Common myeloid progenitor, CD34-positive (primary cell): Measurements from ENCODE around the gene SQSTM1.

Experiments
- CTCF ChIA-PET: fragments of 350-600 bp; sonication (Branson Sonifier 250); formaldehyde crosslinking; loops from one replicate; lab custom pipeline; 2021; ENCODE audit warnings: antibody characterized with exemption; lab: Charles Lee
- POLR2A ChIA-PET: fragments of 350-600 bp; sonication (Branson Sonifier 250); formaldehyde crosslinking; loops from one replicate; lab custom pipeline; 2021; ENCODE audit warnings: antibody characterized with exemption; lab: Charles Lee
- DNase-seq, 3 donors: peaks; one replicate each; pipeline versions ENCODE4 v3.0.0 to v3.0.0-alpha.2; 2013
- H3K27ac ChIP-seq, 2 experiments: 1 replicate in 1 of 2; 2 replicates in 1 of 2; pipeline ENCODE4 v1.7.0; 2013; ENCODE audit warnings: inconsistent platforms in 2 of 2, low read length in 2 of 2, mild to moderate bottlenecking in 2 of 2, low read depth in 1 of 2, moderate library complexity in 1 of 2; ENCODE audit not compliant: severe bottlenecking in 2 of 2, insufficient read depth in 1 of 2, poor library complexity in 1 of 2
- H3K27me3 ChIP-seq, 5 experiments: replicated peaks in 2 of 5; 1 replicate in 3 of 5; 2 replicates in 2 of 5; pipeline versions ENCODE4 v1.6.1 to v1.7.0; 2013; ENCODE audit warnings: low read length in 4 of 5, mild to moderate bottlenecking in 2 of 5, moderate library complexity in 2 of 5, inconsistent platforms in 1 of 5; ENCODE audit not compliant: insufficient read depth in 5 of 5, control insufficient read depth in 4 of 5
- H3K36me3 ChIP-seq, 4 experiments: 1 replicate in 2 of 4; 2 replicates in 2 of 4; pipeline versions ENCODE4 v1.6.1 to v1.7.0; 2013; ENCODE audit warnings: low read length in 3 of 4, control low read depth in 1 of 4, mild to moderate bottlenecking in 1 of 4; ENCODE audit not compliant: control insufficient read depth in 4 of 4, insufficient read depth in 4 of 4
- H3K4me1 ChIP-seq, 4 experiments: 1 replicate in 3 of 4; 2 replicates in 1 of 4; pipeline versions ENCODE4 v1.6.1 to v1.7.1; 2013; ENCODE audit warnings: low read length in 3 of 4, mild to moderate bottlenecking in 3 of 4, control low read depth in 1 of 4, inconsistent platforms in 1 of 4, moderate library complexity in 1 of 4; ENCODE audit not compliant: control insufficient read depth in 4 of 4, insufficient read depth in 4 of 4; ENCODE audit errors: control extremely low read depth in 1 of 4
- H3K4me3 ChIP-seq, 7 experiments: 1 replicate in 4 of 7; 2 replicates in 3 of 7; pipeline versions ENCODE4 v1.5.1 to v1.7.0; 2013; ENCODE audit warnings: mild to moderate bottlenecking in 7 of 7, low read length in 6 of 7, moderate library complexity in 6 of 7, inconsistent platforms in 2 of 7, low read depth in 2 of 7, control low read depth in 1 of 7; ENCODE audit not compliant: insufficient read depth in 4 of 7, control insufficient read depth in 1 of 7; ENCODE audit errors: extremely low read depth in 1 of 7
- H3K9me3 ChIP-seq, 5 experiments: 1 replicate in 4 of 5; 2 replicates in 1 of 5; pipeline versions ENCODE4 v1.6.1 to v1.7.1; 2013; ENCODE audit warnings: low read length in 4 of 5, mild to moderate bottlenecking in 2 of 5, inconsistent platforms in 1 of 5, low read depth in 1 of 5, moderate library complexity in 1 of 5; ENCODE audit not compliant: control insufficient read depth in 4 of 5, insufficient read depth in 2 of 5; ENCODE audit errors: control extremely low read depth in 1 of 5
- WGBS: methylation state at CpG from one replicate; pipeline ENCODE4 v1.1.5; 2013; ENCODE audit not compliant: insufficient coverage; 5-methylcytosine and 5-hydroxymethylcytosine counted together

SQSTM1 gene

GRCh38 chr5:179777456-179777855 lies 43.2 kb upstream of the SQSTM1 start:
- no peak for DNase-seq
- Histone ChIP-seq H3K36me3 (peaks cover 8 to 71% (median 51%) of the 10 kb centered on the region in 4 experiments), H3K27ac (no peak overlapping the region), H3K27me3 (no peaks in the 10 kb centered on the region), H3K4me1 (peaks cover 0 to 33% (median 10%) of the 10 kb centered on the region in 4 experiments), H3K4me3 (no peak overlapping the region), H3K9me3 (no peaks in the 10 kb centered on the region)
- WGBS, result 97% methylated on average over 10 of the region's 10 CpGs
- CTCF ChIA-PET, result interaction anchor here (1.2 to 11.8 kb wide), 6 partner anchors 8 to 24 kb away, joined by 3 to 139 read pairs (median 8); partner anchors contain the start of gene LTC4S
- POLR2A ChIA-PET, result interaction anchor here (0.8 kb wide), 1 partner anchor 15 kb away, joined by 3 read pairs; no protein-coding TSS in a partner anchor

- no peak overlapping the region for H3K27ac ChIP-seq
- 52% methylated on average over 9 of the region's 9 CpGs for WGBS
- peaks cover 6 to 71% (median 48%) of the 10 kb centered on the region in 4 experiments for H3K36me3 ChIP-seq
- H3K9me3 ChIP-seq, result no peaks in the 10 kb centered on the region
- ChIA-PET CTCF (interaction anchor here (1.2 to 11.8 kb wide), 6 partner anchors 8 to 23 kb away, joined by 3 to 139 read pairs (median 8); partner anchors contain the start of gene LTC4S), POLR2A (interaction anchor here (0.8 kb wide), 1 partner anchor 14 kb away, joined by 3 read pairs; no protein-coding TSS in a partner anchor)
- H3K4me1 ChIP-seq, result peaks cover 0 to 33% (median 10%) of the 10 kb centered on the region in 4 experiments
- no peaks in the 10 kb centered on the region for H3K27me3 ChIP-seq
- H3K4me3 ChIP-seq, result no peak overlapping the region
- DNase-seq, result peak in 1 of 3 donors; percentile 35
Measured at GRCh38 chr5:179777909-179778308, 42.8 kb upstream of the SQSTM1 start.

GRCh38 chr5:179778591-179778990 lies 42.1 kb upstream of the SQSTM1 start:
- WGBS, result 98% methylated on average over 5 of the region's 5 CpGs
- ChIA-PET CTCF (interaction anchor here (3.0 to 11.8 kb wide), 2 partner anchors 10 to 13 kb away, joined by 10 to 139 read pairs; no protein-coding TSS in a partner anchor), POLR2A (no interaction called here)
- H3K27me3 ChIP-seq, result no peaks in the 10 kb centered on the region
- peaks cover 0 to 33% (median 10%) of the 10 kb centered on the region in 4 experiments for H3K4me1 ChIP-seq
- no peak for DNase-seq
- no peaks in the 10 kb centered on the region for H3K9me3 ChIP-seq
- H3K4me3 ChIP-seq, result no peak overlapping the region
- H3K36me3 ChIP-seq, result peaks cover 6 to 64% (median 42%) of the 10 kb centered on the region in 4 experiments
- no peak overlapping the region for H3K27ac ChIP-seq

GRCh38 chr5:179779826-179780225 lies 40.9 kb upstream of the SQSTM1 start:
- ChIA-PET POLR2A (no interaction called here), CTCF (interaction anchor here (1.3 to 11.8 kb wide), 3 partner anchors 13 to 134 kb away, joined by 3 to 139 read pairs (median 37); partner anchors contain the start of gene LTC4S)
- H3K27ac ChIP-seq, result no peak overlapping the region
- WGBS, result 96% methylated on average over 4 of the region's 4 CpGs
- no peak overlapping the region for H3K4me3 ChIP-seq
- peaks cover 6 to 52% (median 32%) of the 10 kb centered on the region in 4 experiments for H3K36me3 ChIP-seq
- H3K27me3 ChIP-seq, result no peaks in the 10 kb centered on the region
- peaks cover 0 to 33% (median 10%) of the 10 kb centered on the region in 4 experiments for H3K4me1 ChIP-seq
- DNase-seq, result no peak
- no peaks in the 10 kb centered on the region for H3K9me3 ChIP-seq

- Histone ChIP-seq H3K36me3 (peaks cover 6 to 46% (median 28%) of the 10 kb centered on the region in 4 experiments), H3K4me1 (peaks cover 0 to 33% (median 10%) of the 10 kb centered on the region in 4 experiments), H3K27ac (no peak overlapping the region), H3K9me3 (no peaks in the 10 kb centered on the region), H3K4me3 (no peak overlapping the region), H3K27me3 (no peaks in the 10 kb centered on the region)
- no peak for DNase-seq
- 96% methylated on average over 6 of the region's 7 CpGs for WGBS
- ChIA-PET CTCF (interaction anchor here (1.3 to 11.8 kb wide), 3 partner anchors 12 to 134 kb away, joined by 3 to 139 read pairs (median 37); partner anchors contain the start of gene LTC4S), POLR2A (interaction anchor here (1.2 kb wide), 1 partner anchor 16 kb away, joined by 3 read pairs; no protein-coding TSS in a partner anchor)
Measured at GRCh38 chr5:179780362-179780761, 40.3 kb upstream of the SQSTM1 start.

- CTCF ChIA-PET, result interaction anchor here (1.4 to 11.8 kb wide), 3 partner anchors 11 to 16 kb away, joined by 4 to 139 read pairs (median 37); partner anchors contain the start of gene LTC4S
- no peak overlapping the region for H3K4me3 ChIP-seq
- H3K36me3 ChIP-seq, result peaks cover 0 to 32% (median 18%) of the 10 kb centered on the region in 4 experiments
Measured at GRCh38 chr5:179781846-179782245, 38.9 kb upstream of the SQSTM1 start.

GRCh38 chr5:179783128-179783527 lies 37.6 kb upstream of the SQSTM1 start:
- Histone ChIP-seq H3K27ac (no peak overlapping the region), H3K9me3 (no peaks in the 10 kb centered on the region), H3K27me3 (no peaks in the 10 kb centered on the region), H3K36me3 (peaks cover 0 to 24% (median 15%) of the 10 kb centered on the region in 4 experiments), H3K4me3 (no peak overlapping the region), H3K4me1 (peaks cover 0 to 18% (median 1%) of the 10 kb centered on the region in 4 experiments)
- DNase-seq, result no peak
- WGBS, result 98% methylated on average over 8 of the region's 9 CpGs
- ChIA-PET POLR2A (interaction anchor here (0.7 kb wide), 1 partner anchor 21 kb away, joined by 3 read pairs; no protein-coding TSS in a partner anchor), CTCF (interaction anchor here (1.2 to 11.8 kb wide), 5 partner anchors 8 to 29 kb away, joined by 3 to 139 read pairs (median 4); partner anchors contain the start of gene LTC4S)

More at GRCh38 chr5:179781846-179782245, 38.9 kb upstream of the SQSTM1 start:
- DNase-seq, result no peak
- no peaks in the 10 kb centered on the region for H3K9me3 ChIP-seq
- POLR2A ChIA-PET, result interaction anchor here (0.5 to 1.2 kb wide), 2 partner anchors 14 to 27 kb away, joined by 3 read pairs; no protein-coding TSS in a partner anchor
- peaks cover 0 to 26% (median 10%) of the 10 kb centered on the region in 4 experiments for H3K4me1 ChIP-seq
- H3K27ac ChIP-seq, result no peak overlapping the region
- no peaks in the 10 kb centered on the region for H3K27me3 ChIP-seq
- WGBS, result 93% methylated on average over 4 of the region's 4 CpGs
